Activated CD8-positive, alpha-beta memory T cell treated with anti-CD3 and anti-CD28 coated beads, Interleukin-2, amount 50 U/mL, for 48 hours (primary cell): ENCODE results near the gene GLMP.

Experiments used
- DNase-seq: peaks from one replicate; pipeline ENCODE4 v3.0.0-alpha.2; 2020

Gene GLMP

DNA sequence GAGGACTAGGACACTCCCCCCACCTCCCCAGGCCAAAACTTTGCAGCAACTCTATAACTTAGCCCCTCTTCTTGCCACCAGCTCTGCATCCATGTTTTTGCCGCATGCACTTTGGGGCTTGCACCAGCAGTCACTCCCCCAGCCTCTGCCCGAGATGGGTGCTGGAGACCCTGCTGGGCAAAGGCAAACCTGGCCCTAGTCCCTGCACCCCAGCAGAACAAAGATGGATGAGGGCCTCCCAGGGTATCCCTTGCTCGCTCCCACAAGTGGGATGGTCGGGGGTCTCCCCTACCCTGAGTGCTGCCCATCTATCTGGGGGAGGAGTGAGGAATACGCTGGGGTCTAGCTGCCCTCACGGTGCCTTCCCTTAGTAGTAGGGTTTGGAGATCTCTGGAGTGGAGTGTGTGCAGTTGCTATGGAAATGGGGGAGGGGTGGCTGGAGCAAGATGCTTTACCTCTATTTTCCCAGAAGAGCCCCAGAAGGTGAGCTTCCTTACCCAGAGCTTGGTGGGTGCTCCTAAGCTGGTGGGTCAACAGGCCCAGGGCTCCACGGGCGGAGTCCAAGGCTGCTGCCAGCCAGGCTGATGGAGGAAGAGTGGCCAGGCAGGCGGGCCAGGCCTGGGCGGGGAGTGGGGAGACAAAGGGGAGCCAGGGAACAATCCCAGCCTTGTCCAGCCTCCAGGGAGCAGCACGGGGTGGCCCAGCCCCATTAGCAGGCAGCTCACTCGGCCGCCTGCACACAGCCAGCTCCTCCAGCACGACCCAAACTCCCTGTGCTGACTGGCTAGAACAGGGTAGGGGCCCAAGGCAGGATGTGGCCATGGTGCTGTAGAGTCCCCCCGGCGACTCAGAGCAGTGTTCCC is 47.8 kb downstream of the GLMP start, which contains the start of gene PAQR6:
Gene PAQR6 (minus strand): TSS at position 597 of the 863 bp plus-strand sequence. CDS start 1,325 bp downstream, outside the sequence.
- no peak for DNase-seq

GRCh38 chr1:156246781-156247459 is 48.6 kb downstream of the GLMP start:
- DNase-seq: no peak

DNA sequence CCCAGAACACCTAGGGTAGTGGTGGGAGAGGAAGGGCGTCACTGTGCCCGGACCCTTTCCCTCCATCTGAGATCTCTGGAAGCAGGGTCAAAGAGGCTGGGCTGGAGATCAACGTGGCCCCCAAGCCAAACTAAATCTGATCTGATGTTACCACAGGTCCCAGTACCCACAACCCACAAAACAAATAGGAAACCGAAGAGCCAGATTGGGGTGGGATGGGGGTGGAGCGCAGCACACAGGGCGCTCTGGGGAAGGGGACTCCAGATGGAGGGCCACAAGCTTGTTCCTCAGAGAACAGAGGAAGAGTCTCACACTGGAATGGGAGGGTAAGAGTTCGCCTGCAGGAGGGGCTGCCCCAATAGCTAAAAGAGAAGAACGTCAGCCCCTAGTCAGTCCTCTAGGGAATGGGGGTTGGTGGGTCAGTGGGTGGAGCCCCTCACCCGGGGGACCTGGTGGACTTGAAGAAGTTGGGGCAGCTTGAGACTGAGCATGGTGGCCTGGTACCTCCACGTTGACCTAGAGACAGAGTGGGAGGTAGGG is 49.2 kb downstream of the GLMP start:
- peak; percentile 63 for DNase-seq

DNA sequence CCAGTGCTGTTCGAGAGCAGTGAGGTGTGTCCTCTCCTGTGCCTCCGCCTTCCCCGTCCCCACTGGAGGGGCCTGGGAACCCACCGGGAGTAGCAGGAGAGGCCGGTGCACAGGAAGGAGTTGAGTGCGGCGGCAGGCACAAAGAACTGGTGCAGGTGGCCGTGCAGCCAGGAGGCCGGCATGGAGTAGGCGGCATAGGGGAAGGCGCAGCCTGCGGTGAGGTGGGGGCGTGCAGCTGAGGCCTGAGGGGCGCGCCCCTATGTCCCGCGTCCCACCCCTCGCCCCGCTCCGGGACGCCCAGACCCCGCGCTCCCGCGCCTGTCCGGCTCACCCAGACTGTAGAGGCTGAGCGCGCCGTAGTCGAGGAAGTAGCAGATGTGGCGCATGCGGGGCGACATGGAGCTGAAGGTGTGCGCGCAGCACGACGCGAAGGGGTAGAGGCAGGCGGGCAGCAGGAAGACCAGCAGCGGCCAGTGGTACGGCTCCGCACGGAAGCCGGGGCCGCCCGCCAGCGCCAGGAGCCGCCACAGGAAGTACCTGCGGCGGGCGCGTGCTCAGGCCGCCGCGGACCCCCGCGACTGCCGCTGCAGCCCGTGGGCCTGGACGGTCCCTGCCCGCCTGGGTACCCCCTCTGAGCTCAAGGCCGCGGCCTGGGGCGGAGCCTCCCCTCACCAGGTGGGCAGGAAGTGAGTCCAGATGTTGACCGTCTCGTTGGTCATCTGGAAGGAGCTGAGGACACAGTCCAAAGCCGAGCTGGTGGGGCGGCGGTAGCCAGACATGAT is 49.8 kb downstream of the GLMP start:
- peak; percentile 75 for DNase-seq

DNA sequence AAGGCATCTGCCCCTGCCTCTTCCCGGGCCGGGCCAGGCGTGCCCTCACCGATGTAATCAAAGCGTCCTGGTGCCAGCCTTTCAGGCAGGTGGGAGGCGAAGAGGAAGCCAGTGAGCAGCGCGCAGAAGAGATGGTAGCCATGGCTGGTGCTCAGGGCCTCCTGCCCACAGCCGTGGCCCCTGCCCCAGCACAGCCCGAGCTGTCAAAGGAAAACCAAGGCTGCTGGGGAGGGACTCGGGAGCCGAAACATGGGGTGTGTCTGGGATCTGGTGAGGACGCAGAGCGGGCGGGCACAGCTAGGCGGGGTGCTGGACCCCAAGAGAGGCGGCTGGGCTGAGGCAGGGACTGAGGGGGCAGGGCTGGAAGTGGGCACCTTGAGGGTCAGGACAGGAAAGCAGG is 50.8 kb downstream of the GLMP start:
- DNase-seq: no peak

DNA sequence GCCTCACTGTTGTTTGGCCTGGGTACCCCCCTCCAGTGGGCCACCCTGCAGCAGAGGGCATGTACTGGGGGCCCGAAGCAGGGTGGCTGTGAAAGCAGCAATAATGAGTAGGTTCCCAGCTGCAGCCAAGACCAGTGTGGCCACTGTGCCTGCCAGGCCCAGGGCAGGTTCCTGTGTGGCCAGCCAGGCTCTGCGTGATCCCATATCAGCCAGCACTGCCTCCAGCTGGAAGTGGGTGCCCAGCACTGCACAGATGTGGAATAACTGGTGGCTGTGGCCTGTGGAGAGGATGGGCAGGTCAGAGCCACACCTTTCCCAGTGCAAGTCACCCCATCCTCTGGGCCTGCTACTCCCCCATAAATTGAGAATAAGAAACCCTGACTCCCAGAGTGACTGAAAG is 51.4 kb downstream of the GLMP start:
- no peak for DNase-seq

GRCh38 chr1:156242738-156243137 is 52.7 kb downstream of the GLMP start:
- DNase-seq: no peak
